Fibroblast of mammary gland (primary cell): ENCODE data around the gene MAOA.
"Not testable (repeated sequence)": the region's sequence is repeated elsewhere in the genome, so short reads cannot be mapped to it uniquely, and the experiment has no call there.

Experiments
- DNase-seq: peaks from one replicate; pipeline ENCODE4 v3.0.0-alpha.2; 2010; ENCODE audit warnings: low read depth
- H3K4me3 ChIP-seq: 2 replicates; pipeline ENCODE4 v1.5.1; 2011; ENCODE audit warnings: low read depth, mild to moderate bottlenecking, low read length, moderate library complexity; ENCODE audit not compliant: control insufficient read depth
- TF ChIP-seq, protein P1 (sequence below): conservative IDR thresholded peaks from 2 replicates; pipeline ENCODE4 v1.5.1; 2011; ENCODE audit warnings: low read depth, low read length, inconsistent platforms; ENCODE audit not compliant: control insufficient read depth, insufficient read depth

MAOA gene

GRCh38 chrX:43661521-43662240 is 5.6 kb downstream of the MAOA start:
- DNase-seq: peak; percentile 49
- H3K4me3 ChIP-seq: no peak overlapping the region
- TF ChIP-seq, protein P1, sequence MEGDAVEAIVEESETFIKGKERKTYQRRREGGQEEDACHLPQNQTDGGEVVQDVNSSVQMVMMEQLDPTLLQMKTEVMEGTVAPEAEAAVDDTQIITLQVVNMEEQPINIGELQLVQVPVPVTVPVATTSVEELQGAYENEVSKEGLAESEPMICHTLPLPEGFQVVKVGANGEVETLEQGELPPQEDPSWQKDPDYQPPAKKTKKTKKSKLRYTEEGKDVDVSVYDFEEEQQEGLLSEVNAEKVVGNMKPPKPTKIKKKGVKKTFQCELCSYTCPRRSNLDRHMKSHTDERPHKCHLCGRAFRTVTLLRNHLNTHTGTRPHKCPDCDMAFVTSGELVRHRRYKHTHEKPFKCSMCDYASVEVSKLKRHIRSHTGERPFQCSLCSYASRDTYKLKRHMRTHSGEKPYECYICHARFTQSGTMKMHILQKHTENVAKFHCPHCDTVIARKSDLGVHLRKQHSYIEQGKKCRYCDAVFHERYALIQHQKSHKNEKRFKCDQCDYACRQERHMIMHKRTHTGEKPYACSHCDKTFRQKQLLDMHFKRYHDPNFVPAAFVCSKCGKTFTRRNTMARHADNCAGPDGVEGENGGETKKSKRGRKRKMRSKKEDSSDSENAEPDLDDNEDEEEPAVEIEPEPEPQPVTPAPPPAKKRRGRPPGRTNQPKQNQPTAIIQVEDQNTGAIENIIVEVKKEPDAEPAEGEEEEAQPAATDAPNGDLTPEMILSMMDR: no peak

DNA sequence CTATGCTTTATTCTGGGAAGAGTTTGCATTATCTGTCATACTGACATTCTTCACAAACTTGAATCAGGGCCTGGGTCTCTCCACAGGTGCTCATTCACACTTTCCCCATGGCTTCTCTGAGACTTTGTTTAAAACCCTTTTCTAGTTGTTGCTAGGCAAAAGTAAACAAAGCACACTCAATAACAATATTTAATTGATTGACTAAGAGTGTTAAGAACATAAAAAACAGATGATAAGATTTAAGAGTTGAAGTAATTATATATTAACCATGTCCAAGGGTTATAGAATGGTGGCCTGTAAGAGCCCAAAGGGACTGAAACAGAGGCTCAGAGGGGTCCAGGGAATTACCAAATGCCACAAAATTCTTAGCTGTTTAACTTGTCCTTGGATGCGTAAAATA is 7.1 kb downstream of the MAOA start:
- TF ChIP-seq, protein P1: no peak
- no peak overlapping the region for H3K4me3 ChIP-seq
- no peak for DNase-seq

DNA sequence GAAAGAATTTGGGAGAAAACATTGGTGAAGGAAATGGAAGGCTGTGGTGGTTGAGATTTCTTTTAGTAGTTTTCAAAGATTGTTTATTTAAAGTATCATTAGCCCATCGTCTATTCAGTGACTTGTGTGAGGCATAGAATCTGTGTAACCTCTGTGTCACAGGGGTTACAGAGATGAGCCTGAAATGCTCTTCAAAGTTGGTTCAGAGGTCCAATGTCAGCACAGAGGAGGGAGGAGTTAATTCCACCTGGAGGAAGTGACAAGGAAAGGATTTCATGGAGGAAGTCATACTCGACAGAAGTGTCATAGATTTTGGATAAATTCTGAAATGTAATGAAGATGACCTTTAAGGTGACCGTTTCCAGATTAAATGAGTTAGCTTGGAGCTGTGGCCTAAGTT is 8.2 kb downstream of the MAOA start:
- DNase-seq: no peak
- no peak overlapping the region for H3K4me3 ChIP-seq
- TF ChIP-seq, protein P1: no peak

DNA sequence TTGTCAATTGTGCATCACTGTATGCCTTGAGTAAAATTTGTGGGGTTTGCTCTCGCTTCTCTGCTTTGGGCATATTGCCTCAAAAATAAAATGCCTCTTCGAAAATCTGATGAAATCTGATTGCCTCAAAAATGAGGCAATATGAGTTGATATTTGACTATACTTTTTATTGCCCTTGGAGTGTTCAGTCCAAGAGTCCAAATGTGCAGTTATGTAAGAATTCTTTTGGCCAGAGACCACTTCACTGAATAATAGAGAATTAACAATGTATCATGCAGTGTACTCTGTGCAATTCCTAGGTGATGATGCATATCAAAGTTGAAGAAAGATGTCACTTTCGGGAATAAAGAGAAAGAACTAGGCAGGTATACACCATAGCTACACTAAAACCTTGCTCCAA is 8.6 kb downstream of the MAOA start:
- no peak for DNase-seq
- TF ChIP-seq, protein P1: no peak
- H3K4me3 ChIP-seq: no peak overlapping the region

DNA sequence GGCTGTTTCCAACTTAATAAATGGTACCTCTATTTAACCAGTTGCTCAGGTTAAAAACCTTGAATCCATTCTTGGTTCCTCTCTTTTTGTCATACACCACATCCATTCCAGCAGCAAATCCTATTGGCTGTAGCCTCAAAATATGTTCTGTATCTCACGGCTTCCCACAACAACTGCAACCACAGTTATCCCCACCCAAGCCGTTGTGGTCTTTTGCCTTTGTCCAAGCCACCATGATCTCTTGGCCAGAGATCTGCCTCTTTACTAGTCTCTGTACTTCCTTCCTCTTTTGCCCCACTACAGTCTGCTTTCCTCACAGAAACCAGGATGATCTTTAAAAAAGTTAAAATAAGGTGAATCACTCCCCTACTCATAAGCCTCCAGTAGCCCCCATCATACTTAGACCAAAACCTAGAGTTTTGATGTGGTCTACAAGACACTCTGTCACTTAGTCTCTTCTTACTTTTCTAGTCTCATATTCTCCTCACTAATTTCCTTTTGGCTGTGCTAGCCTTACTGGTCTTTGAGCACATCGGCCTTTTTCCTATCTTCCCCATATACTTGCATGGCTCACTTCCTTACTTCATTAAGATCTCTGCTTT is 10.3 kb downstream of the MAOA start:
- H3K4me3 ChIP-seq: no peak overlapping the region
- TF ChIP-seq, protein P1: no peak
- DNase-seq: no peak

DNA sequence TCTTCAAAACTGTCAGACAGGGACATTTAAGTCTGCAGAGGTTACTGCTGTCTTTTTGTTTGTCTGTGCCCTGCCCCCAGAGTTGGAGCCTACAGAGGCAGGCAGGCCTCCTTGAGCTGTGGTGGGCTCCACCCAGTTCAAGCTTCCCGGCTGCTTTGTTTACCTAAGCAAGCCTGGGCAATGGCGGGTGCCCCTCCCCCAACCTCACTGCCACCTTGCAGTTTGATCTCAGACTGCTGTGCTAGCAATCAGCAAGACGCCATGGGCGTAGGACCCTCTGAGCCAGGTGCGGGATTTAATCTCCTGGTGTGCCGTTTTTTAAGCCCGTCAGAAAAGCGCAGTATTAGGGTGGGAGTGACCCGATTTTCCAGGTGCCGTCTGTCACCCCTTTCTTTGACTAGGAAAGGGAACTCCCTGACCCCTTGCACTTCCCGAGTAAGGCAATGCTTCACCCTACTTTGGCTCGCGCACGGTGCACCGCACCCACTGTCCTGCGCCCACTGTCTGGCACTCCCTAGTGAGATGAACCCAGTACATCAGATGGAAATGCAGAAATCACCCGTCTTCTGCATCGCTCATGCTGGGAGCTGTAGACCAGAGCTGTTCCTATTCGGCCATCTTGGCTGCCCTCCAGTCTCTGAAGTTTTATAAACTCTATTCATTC is 20.0 kb downstream of the MAOA start:
- DNase-seq, H3K4me3 ChIP-seq: not testable (repeated sequence)

DNA sequence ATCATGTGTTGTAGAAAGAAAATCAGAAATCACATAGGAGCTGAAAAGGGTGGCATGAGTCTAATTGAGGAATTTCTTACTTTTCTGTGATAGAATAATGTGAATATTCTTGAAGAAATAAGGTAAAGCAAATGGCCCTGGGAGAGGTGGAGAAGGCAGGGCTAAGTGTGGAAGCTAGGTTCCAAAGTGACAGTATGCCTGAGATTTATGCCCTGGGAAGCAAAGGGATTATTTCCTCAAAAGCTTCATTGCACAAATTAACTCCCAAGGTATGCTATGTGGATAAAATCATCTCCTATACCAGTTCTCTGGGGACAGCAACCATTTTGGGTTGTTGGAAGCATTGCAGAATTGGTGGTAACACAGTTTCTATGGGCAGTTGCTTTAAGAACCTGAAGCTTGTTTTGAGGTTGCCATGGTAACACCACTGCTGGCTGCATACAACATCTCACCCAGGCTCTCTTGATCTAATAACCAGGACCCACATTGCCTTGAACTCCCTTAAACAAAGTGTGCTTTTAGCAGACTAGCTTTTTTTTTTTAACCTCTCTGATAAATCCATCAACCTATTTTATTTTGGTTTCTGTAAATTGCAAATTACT is 21.0 kb downstream of the MAOA start:
- H3K4me3 ChIP-seq: no peak overlapping the region
- TF ChIP-seq, protein P1: no peak
- no peak for DNase-seq
